ENCODE measurements around the gene MAPKAPK2. TPM values are rescaled to one million over a fixed set of nuclear protein-coding genes. Genes with fewer than 3 reads are reported as not detected.

MAPKAPK2 gene
- total and polyA plus RNA-seq, 7 donors, result 32.1 to 61.4 (median 39.3) TPM

GRCh38 chr1:206702260-206702659, 17.6 kb downstream of the MAPKAPK2 start:
- H3K4me3 ChIP-seq, result no peak overlapping the region
- peak; percentile 30 for DNase-seq
- intact Hi-C loops (cut with DNase I), result no loop called here
- no peaks in the 10 kb centered on the region for H3K9me3 ChIP-seq
- H3K4me1 ChIP-seq, result peaks cover 0 to 95% (median 88%) of the 10 kb centered on the region in 4 donors
- WGBS, 2 donors, result 90% methylated on average over 7 of the region's 7 CpGs
- H3K27ac ChIP-seq, result peak overlapping the region in 1 of 4 donors; percentile 80
- no peaks in the 10 kb centered on the region for H3K27me3 ChIP-seq
- no peak for TF ChIP-seq POLR2AphosphoS5 (IDR thresholded peaks at IDR 0.05)
- no peak for TF ChIP-seq EP300 (IDR thresholded peaks at IDR 0.05)
- no peak for TF ChIP-seq POLR2A (IDR thresholded peaks at IDR 0.05)
- no peak for TF ChIP-seq CTCF (IDR thresholded peaks at IDR 0.05)
- no peaks in the 10 kb centered on the region for H3K36me3 ChIP-seq

GRCh38 chr1:206702803-206703202, 18.1 kb downstream of the MAPKAPK2 start:
- H3K4me1 ChIP-seq, result peaks cover 0 to 95% (median 88%) of the 10 kb centered on the region in 4 donors
- no peak for TF ChIP-seq POLR2A (IDR thresholded peaks at IDR 0.05)
- TF ChIP-seq CTCF (IDR thresholded peaks at IDR 0.05), result no peak
- no peak for TF ChIP-seq EP300 (IDR thresholded peaks at IDR 0.05)
- no peak for TF ChIP-seq POLR2AphosphoS5 (IDR thresholded peaks at IDR 0.05)
- 94 to 97% methylated on average over 1 of the region's 1 CpG for WGBS, 2 donors
- H3K4me3 ChIP-seq, result no peak overlapping the region
- no peaks in the 10 kb centered on the region for H3K36me3 ChIP-seq
- H3K27me3 ChIP-seq, result no peaks in the 10 kb centered on the region
- peak; percentile 39 for DNase-seq
- intact Hi-C loops (cut with DNase I), result no loop called here
- no peaks in the 10 kb centered on the region for H3K9me3 ChIP-seq
- H3K27ac ChIP-seq, result peak overlapping the region in 2 of 4 donors; percentile 39 to 80

DNA sequence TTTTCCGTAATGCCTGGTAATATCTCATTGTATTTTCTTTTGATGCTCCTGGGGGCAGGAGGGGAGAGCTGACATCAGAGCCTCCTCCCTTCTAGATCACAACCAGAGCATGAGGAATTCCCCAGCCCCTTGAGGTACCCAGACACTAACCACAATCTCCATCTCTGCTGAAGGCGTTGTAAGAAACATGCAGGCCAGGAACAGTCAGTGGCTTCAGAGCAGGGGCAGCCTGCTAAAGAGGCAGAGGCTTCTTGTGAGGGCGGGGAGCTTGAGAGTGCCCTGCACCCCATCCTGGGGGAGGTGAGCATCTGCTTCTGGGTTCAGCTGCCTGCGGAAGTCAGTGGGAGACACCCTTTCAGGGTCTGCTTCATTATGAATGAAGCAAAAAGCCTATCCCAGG, 19.0 kb downstream of the MAPKAPK2 start:
- H3K4me3 ChIP-seq, result no peak overlapping the region
- H3K36me3 ChIP-seq, result no peaks in the 10 kb centered on the region
- H3K9me3 ChIP-seq, result no peaks in the 10 kb centered on the region
- no peaks in the 10 kb centered on the region for H3K27me3 ChIP-seq
- peak; percentile 48 for DNase-seq
- WGBS, 2 donors, result 51 to 78% methylated on average over 4 of the region's 4 CpGs
- H3K27ac ChIP-seq, result peak overlapping the region in 2 of 4 donors; percentile 39 to 80
- H3K4me1 ChIP-seq, result peaks cover 0 to 95% (median 88%) of the 10 kb centered on the region in 4 donors
- intact Hi-C loops (cut with DNase I), result no loop called here
- no peak for TF ChIP-seq EP300 (IDR thresholded peaks at IDR 0.05)
- TF ChIP-seq POLR2AphosphoS5 (IDR thresholded peaks at IDR 0.05), result no peak
- TF ChIP-seq POLR2A (IDR thresholded peaks at IDR 0.05), result no peak
- no peak for TF ChIP-seq CTCF (IDR thresholded peaks at IDR 0.05)

- H3K27ac ChIP-seq, result peak overlapping the region in 2 of 4 donors; percentile 70 to 80
- intact Hi-C loops (cut with DNase I), result no loop called here
- H3K9me3 ChIP-seq, result no peaks in the 10 kb centered on the region
- H3K27me3 ChIP-seq, result no peaks in the 10 kb centered on the region
- no peaks in the 10 kb centered on the region for H3K36me3 ChIP-seq
- DNase-seq, result peak; percentile 51
- 78 to 86% methylated on average over 9 of the region's 9 CpGs for WGBS, 2 donors
- TF ChIP-seq EP300 (IDR thresholded peaks at IDR 0.05) (no peak), CTCF (IDR thresholded peaks at IDR 0.05) (no peak), POLR2AphosphoS5 (IDR thresholded peaks at IDR 0.05) (no peak), POLR2A (IDR thresholded peaks at IDR 0.05) (no peak)
- peaks cover 0 to 96% (median 89%) of the 10 kb centered on the region in 4 donors for H3K4me1 ChIP-seq
- no peak overlapping the region for H3K4me3 ChIP-seq
Observed at GRCh38 chr1:206704226-206704625, 19.5 kb downstream of the MAPKAPK2 start.

DNA sequence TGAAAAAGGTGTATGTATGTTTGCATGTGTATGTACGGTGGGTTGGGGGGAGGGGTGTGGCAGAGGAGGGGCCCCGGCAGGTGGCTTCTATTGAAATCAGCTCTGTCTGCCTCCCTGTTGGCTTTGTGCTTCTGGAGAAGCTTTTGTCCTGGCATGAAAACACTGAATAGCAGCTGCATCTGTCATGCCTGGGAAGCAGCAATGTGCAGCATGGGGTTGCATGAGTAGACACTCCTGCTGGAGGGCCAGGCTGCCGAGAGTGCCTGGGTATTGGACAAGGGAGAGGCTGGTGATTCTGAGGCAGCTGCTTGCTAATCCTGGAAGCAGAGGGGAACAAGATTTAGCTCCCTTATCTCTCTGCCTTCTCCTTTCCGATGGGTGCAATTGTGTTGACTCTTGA, 20.5 kb downstream of the MAPKAPK2 start:
- Histone ChIP-seq H3K9me3 (no peaks in the 10 kb centered on the region), H3K27ac (peak overlapping the region in 3 of 4 donors; percentile 60 to 80 (median 70)), H3K36me3 (no peaks in the 10 kb centered on the region), H3K4me3 (no peak overlapping the region), H3K4me1 (peaks cover 0 to 96% (median 89%) of the 10 kb centered on the region in 4 donors), H3K27me3 (no peaks in the 10 kb centered on the region)
- TF ChIP-seq EP300 (IDR thresholded peaks at IDR 0.05), result no peak
- TF ChIP-seq POLR2AphosphoS5 (IDR thresholded peaks at IDR 0.05), result peak in 1 of 4 donors; percentile 29
- DNase-seq, result peak; percentile 76
- intact Hi-C loops (cut with DNase I), result no loop called here
- WGBS, 2 donors, result 38 to 49% methylated on average over 4 of the region's 4 CpGs

Measured in sigmoid colon (tissue), 7 donors.